HUES64 (cell line): Measurements from ENCODE around the gene CMIP.

Experiments used
- H3K27ac ChIP-seq: 2 replicates; pipeline ENCODE4 v1.7.0; 2013; ENCODE audit warnings: low read depth, low read length, inconsistent platforms
- H3K27me3 ChIP-seq: 2 replicates; pipeline ENCODE4 v1.6.1; 2013; ENCODE audit warnings: mild to moderate bottlenecking, low read length; ENCODE audit not compliant: insufficient read depth
- H3K36me3 ChIP-seq: 2 replicates; pipeline ENCODE4 v1.6.1; 2013; ENCODE audit warnings: mild to moderate bottlenecking, low read length; ENCODE audit not compliant: insufficient read depth
- H3K4me1 ChIP-seq: 2 replicates; pipeline ENCODE4 v1.6.1; 2013; ENCODE audit warnings: mild to moderate bottlenecking, low read length, moderate library complexity; ENCODE audit not compliant: insufficient read depth
- H3K4me3 ChIP-seq: 2 replicates; pipeline ENCODE4 v1.5.1; 2013; ENCODE audit warnings: mild to moderate bottlenecking, low read length, moderate library complexity
- H3K9ac ChIP-seq: 2 replicates; pipeline ENCODE4 v1.6.1; 2013; ENCODE audit warnings: mild to moderate bottlenecking, low read depth, low read length
- H3K9me3 ChIP-seq: 2 replicates; pipeline ENCODE4 v1.6.1; 2013; ENCODE audit warnings: low read depth, low read length; ENCODE audit not compliant: insufficient read depth
- WGBS: fragments of 150-250, 120-280 bp; methylation state at CpG from one replicate; pipeline ENCODE4 v1.1.7; 2013; ENCODE audit warnings: missing lambda C conversion rate; 5-methylcytosine and 5-hydroxymethylcytosine counted together

Gene CMIP

GRCh38 chr16:81723098-81723723 is 278.6 kb downstream of the CMIP start:
- Histone ChIP-seq H3K36me3 (no peaks in the 10 kb centered on the region), H3K4me3 (no peak overlapping the region), H3K4me1 (0 out of 2 replicates have a peak, but pooled peaks cover 3% of the 10 kb centered on the region), H3K9me3 (no peaks in the 10 kb centered on the region), H3K27ac (no peak overlapping the region), H3K27me3 (no peaks in the 10 kb centered on the region), H3K9ac (no peak overlapping the region)
- WGBS: 55% methylated on average over 8 of the region's 8 CpGs

- 87% methylated on average over 4 of the region's 4 CpGs for WGBS
- Histone ChIP-seq H3K36me3 (no peaks in the 10 kb centered on the region), H3K27ac (no peak overlapping the region), H3K9me3 (no peaks in the 10 kb centered on the region), H3K27me3 (no peaks in the 10 kb centered on the region), H3K9ac (no peak overlapping the region), H3K4me1 (peaks cover 20% of the 10 kb centered on the region), H3K4me3 (no peak overlapping the region)
Observed at GRCh38 chr16:81728435-81728834, 283.8 kb downstream of the CMIP start.

DNA sequence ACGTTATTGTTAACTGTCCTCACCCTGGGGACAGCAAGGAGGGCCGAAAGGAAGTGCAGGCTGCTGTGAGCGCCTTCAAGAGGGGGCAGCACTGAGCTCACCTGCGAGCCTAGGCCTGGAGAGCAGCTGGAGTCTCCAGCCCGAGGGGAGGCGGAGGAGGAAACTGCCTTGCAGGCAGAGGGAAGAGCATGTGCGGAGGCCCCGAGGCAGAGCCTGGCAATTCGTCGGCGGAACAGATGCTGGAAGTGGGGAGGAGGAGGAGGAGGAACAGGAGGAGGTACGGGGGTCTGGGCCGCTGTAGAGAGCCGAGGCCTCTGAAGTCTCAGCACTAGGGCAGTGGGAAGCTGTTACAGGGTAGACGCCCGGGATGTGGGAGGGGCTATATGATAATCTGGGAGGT is 284.8 kb downstream of the CMIP start:
- Histone ChIP-seq H3K9me3 (no peaks in the 10 kb centered on the region), H3K27me3 (no peaks in the 10 kb centered on the region), H3K27ac (no peak overlapping the region; the same call in 1 of the 2 replicates), H3K4me3 (no peak overlapping the region), H3K4me1 (peaks cover 20% of the 10 kb centered on the region), H3K36me3 (no peaks in the 10 kb centered on the region), H3K9ac (peak overlapping the region; percentile 16; the same call in 1 of the 2 replicates)
- 52% methylated on average over 16 of the region's 16 CpGs for WGBS

DNA sequence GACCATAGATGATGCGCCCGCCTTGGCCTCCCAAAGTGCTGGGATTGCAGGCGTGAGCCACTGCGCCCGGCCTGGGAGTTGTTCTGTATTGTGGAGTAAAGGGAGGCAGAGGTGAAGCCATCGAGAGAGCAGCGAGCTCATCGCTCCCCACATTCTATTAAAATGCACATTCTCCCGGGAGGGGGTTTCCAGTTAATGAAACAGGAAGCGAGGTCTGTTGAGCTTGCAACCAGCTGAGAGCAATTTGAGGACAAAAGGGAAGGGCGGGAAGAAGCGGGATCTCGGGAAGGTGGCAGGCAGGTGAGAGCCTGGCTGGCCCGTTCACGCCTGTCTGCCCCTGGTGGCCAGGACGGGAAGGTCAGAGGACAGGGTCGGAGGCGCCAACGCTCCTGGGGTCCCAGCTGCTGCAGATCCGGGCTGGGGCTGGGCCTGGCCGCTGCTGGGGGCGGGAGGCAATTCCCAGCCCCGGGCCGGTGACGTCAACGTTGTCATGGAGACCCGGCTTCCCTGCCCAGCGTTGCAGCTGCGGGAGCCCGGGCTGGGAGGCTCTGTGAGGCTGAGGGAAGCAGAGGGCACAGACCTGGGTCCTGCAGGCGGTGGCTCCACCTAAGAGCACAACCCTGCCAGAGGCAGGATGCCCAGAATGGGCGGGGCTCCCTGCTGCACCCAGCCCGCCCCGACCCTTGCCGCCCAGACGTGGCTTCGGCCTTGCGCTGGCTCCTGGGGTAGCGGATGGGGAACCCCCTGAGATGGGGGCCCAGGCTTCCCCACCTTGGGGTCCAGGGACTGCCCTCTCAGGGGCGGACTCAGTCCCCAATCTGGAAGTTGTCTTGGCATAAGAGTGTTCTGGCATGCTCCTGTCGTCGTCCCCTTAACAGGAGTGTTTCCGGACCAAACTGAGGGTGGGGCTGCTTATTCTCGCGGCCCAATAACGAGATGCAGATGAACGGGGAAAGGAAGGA is 285.8 kb downstream of the CMIP start:
- WGBS: 11% methylated on average over 44 of the region's 47 CpGs
- H3K27ac ChIP-seq: peak overlapping the region; percentile 85; the same call in 1 of the 2 replicates

GRCh38 chr16:81731649-81732048 is 287.0 kb downstream of the CMIP start:
- 85% methylated on average over 8 of the region's 8 CpGs for WGBS
- no peaks in the 10 kb centered on the region for H3K9me3 ChIP-seq
- H3K9ac ChIP-seq: no peak overlapping the region

More for the DNA sequence above, 285.8 kb downstream of the CMIP start:
- Histone ChIP-seq H3K4me3 (peak overlapping the region; percentile 44), H3K4me1 (peaks cover 17% of the 10 kb centered on the region), H3K27me3 (no peaks in the 10 kb centered on the region), H3K9me3 (no peaks in the 10 kb centered on the region), H3K9ac (peak overlapping the region; percentile 42), H3K36me3 (no peaks in the 10 kb centered on the region)

DNA sequence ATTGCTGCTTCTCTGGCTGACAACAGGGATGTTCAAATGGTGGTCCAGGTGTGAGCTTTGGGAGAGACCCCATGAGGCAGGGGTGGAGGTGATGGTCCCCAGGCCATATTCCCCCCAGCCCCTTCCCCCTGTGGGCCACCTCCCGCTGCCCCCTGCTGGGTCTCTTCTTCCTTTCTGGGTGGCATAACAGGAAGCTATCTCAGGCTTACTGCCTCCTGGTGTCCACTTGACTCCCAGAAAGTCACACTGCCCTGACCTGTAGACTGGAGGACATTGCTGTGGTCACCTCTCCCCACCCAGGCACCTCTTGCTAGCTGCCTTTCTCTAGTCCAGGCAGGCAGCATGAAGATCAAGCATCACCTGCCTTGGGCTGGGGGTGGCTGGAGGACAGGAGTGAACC is 288.1 kb downstream of the CMIP start:
- no peak overlapping the region for H3K9ac ChIP-seq

More at GRCh38 chr16:81731649-81732048, 287.0 kb downstream of the CMIP start:
- peaks cover 17% of the 10 kb centered on the region for H3K4me1 ChIP-seq
- H3K36me3 ChIP-seq: no peaks in the 10 kb centered on the region
- H3K27me3 ChIP-seq: no peaks in the 10 kb centered on the region
- H3K27ac ChIP-seq: no peak overlapping the region
- H3K4me3 ChIP-seq: no peak overlapping the region

GRCh38 chr16:81733295-81733694 is 288.7 kb downstream of the CMIP start:
- no peak overlapping the region for H3K9ac ChIP-seq
- peaks cover 21% of the 10 kb centered on the region for H3K4me1 ChIP-seq
- no peaks in the 10 kb centered on the region for H3K27me3 ChIP-seq
- WGBS: 69% methylated on average over 1 of the region's 1 CpG
- no peaks in the 10 kb centered on the region for H3K36me3 ChIP-seq
- no peak overlapping the region for H3K4me3 ChIP-seq
- H3K9me3 ChIP-seq: no peaks in the 10 kb centered on the region
- H3K27ac ChIP-seq: no peak overlapping the region

More for the DNA sequence above, 288.1 kb downstream of the CMIP start:
- Histone ChIP-seq H3K36me3 (no peaks in the 10 kb centered on the region), H3K4me3 (no peak overlapping the region), H3K9me3 (no peaks in the 10 kb centered on the region), H3K4me1 (peaks cover 19% of the 10 kb centered on the region), H3K27me3 (no peaks in the 10 kb centered on the region), H3K27ac (no peak overlapping the region)
- WGBS: 86% methylated on average over 1 of the region's 1 CpG

DNA sequence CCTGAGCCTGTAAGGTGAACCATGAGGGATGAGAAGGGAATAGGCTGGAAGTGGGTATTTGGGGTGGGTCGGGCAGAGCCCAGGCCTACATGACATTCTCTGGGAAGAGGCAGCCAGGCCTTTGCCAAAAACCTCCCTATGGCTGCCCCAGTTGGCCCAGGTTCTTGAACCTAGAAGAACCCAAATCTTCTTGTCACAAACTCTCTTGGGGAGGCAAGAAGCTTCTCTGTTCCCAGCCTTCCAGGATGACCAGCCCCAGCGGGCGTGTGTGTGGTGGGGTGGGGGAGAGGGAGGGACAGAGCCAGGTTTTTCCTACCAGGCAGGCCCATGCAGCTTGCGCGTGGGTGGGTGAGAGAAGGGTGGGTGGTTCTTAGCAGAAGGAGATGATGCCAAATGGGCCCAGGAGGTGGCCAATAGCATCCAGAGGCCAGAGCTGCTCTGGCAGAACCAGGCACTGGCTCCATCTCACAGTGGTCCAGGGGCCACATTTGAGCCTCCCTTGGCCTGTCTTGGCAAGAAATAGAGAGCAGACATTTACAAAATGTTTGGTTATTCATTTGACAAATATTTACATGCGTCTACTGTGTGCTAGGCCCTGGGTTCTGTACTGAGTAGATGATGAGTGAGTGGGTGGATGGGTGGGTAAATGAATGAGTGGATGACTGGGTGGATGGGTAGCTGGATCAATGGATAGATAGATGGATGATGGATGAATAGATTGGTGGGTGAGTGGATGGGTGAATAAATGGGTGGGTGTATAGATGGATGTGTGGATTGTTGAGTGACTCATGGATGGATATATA is 290.2 kb downstream of the CMIP start:
- WGBS: 94% methylated on average over 6 of the region's 6 CpGs
- Histone ChIP-seq H3K27ac (no peak overlapping the region), H3K36me3 (no peaks in the 10 kb centered on the region), H3K4me3 (no peak overlapping the region), H3K9me3 (no peaks in the 10 kb centered on the region), H3K4me1 (peaks cover 16% of the 10 kb centered on the region; the same call in 1 of the 2 replicates), H3K9ac (no peak overlapping the region), H3K27me3 (no peaks in the 10 kb centered on the region)

DNA sequence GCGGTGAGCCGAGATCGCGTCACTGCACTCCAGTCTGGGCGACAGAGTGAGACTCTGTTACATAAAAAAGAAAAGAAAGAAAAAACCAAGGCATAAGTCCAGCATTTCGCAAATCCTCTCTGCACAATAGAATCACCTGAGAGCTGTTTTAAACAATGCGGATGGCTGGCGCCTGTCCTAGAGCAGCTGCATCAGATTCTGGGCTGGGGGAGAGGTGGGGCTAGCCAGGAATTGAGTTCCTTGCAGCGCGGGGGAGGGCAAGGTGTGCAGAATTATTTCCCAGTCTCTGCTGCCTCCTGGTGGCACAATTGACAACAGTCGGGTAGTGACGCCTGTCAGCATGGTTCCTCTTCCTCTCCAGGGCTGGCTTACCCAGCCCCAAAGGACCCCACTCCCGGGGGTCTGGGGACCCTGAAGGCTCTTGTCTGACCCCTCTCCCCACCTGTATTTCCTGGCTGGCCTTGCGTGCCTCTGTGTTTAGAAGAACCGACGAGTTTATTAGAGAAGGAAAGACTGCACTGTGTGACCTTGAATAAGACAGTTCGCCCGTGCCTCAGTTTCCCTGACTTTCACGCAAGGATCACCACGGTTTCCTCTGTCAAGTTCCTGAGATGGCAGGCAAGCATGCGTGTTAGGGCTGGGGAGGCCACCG is 293.4 kb downstream of the CMIP start:
- no peaks in the 10 kb centered on the region for H3K9me3 ChIP-seq
- peaks cover 4% of the 10 kb centered on the region; the same call in 1 of the 2 replicates for H3K4me1 ChIP-seq
- 44% methylated on average over 22 of the region's 22 CpGs for WGBS
- H3K27me3 ChIP-seq: no peaks in the 10 kb centered on the region
- H3K36me3 ChIP-seq: no peaks in the 10 kb centered on the region
- no peak overlapping the region for H3K27ac ChIP-seq
- H3K9ac ChIP-seq: no peak overlapping the region
- no peak overlapping the region for H3K4me3 ChIP-seq

DNA sequence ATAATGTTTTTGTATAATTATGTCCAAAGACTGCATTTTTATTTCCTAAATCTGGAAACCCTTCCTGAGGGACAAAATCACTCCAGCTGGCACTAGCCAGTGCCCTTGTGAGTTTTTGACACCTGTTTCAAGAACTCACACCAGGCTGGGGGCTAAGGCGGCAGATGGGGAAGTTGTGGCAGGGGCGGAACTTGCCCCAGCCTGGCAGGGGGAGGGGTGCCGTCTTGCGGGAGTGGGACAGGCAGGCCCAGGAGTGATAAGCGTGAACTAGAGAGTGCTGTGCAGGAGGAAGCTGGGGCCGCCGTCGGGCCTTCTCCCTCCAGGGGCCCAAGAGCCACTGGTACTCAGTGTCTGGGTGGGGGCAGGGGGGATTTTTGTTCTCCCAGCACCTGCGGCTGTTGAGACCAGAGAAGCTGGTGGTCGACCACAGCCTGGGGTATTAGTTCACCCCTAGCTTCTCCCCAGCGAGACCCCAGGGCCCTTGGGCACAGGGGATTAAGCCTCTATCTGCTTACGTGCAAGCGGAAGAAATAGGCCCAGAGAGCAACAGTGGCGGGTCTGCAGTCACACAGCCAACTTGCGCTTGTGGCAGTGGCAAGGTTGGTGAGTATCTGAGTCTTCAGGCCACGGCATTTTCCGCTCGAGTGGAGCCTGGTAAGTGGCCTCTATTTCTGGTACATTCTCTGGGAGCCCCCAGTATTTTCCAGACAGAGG is 294.3 kb downstream of the CMIP start:
- Histone ChIP-seq H3K4me1 (peaks cover 4% of the 10 kb centered on the region; the same call in 1 of the 2 replicates), H3K36me3 (no peaks in the 10 kb centered on the region), H3K27ac (no peak overlapping the region), H3K9me3 (no peaks in the 10 kb centered on the region), H3K27me3 (no peaks in the 10 kb centered on the region), H3K9ac (no peak overlapping the region), H3K4me3 (no peak overlapping the region)
- 78% methylated on average over 18 of the region's 18 CpGs for WGBS
